LoVo (cell line): ENCODE data around the gene SLX1B.
"Not testable (repeated sequence)": the region's sequence is repeated elsewhere in the genome, so short reads cannot be mapped to it uniquely, and the experiment has no call there.

Source experiments
- DNase-seq: peaks from one replicate; pipeline ENCODE4 v3.0.0-alpha.2; 2016; ENCODE audit warnings: low spot score

Gene SLX1B

DNA sequence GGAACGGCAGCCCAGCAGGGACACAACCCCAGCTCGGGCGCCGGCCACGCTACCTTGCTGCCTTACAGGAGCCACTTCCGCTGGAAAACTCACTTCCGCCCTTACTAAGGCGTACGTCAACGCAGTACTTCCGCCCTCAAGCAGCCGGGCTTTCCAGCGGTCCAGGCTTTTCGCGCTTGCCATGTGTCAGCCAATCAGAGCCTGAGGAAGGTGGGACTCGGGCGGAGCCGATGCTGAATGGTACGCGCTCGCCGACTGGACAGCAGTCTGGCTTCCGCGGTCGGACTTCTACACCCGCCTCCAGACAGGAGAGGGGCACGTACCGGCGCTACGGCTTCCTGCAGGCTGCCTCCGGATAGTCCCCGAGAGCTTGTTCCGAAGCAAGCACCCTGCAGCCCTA is at the start of gene SLX1B, which contains the start of gene BOLA2:
Gene SLX1B, plus strand, starts transcription at position 265 of the 400 bp plus-strand sequence.
Gene BOLA2, minus strand, starts transcription at position 83 of the 400 bp plus-strand sequence. CDS start 98 bp downstream, outside the sequence.
- DNase-seq = not testable (repeated sequence)

DNA sequence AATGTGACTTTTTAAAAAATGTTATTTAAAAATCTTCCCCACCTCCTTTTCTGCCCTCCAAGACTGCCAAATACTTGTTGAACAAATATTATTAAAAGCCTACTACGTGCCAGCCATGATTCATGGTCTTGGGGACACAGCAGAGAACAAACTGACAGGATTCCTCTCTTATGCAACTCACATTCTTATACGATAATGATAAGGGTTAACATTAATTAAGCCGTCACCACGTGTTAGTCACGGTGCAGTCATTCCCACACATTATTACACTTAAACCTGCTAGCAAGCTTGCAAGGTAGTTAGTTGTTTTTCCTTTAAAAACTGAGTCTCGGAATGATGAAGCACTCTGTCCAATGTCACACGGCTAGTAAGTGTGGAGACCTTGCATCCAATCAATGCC is 49.1 kb upstream of the SLX1B start:
- DNase-seq = not testable (repeated sequence)

DNA sequence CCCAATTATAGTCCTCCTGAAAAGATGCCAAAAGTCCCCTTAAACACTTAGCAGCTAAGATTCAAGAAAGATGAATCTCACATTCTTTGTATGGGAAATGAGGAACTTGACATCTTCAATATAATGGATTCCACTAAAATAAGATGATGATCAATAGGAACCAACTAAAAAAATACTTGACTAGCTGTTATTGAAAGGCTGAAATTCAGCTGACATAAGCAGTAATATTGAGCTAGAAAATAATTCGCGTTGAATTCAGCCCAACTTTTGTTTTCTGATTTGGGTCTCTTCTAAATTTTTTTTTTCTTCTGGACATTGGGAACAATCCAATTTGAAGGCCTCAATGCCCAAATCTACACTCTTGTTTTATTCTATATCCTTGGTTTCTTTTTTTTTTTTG is 30.7 kb upstream of the SLX1B start:
- DNase-seq = not testable (repeated sequence)

DNA sequence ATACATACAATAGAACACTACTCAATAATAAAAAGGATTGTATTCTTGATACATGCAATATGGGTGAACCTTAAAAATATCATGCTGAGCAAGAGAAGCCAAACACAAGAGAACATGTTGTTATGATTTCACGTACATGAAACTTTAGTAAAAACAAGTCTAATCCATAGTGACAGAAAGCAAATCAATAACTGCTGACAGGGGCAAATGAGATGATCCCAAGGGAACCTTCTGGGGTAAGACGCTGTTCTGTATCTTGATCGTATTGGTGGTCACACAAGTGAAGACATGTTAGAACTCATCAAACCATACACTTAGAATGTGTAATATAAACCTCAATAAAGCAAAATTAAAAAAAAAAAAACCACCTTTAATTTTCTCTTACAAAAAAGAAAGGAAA is 28.9 kb upstream of the SLX1B start:
- not testable (repeated sequence) for DNase-seq

DNA sequence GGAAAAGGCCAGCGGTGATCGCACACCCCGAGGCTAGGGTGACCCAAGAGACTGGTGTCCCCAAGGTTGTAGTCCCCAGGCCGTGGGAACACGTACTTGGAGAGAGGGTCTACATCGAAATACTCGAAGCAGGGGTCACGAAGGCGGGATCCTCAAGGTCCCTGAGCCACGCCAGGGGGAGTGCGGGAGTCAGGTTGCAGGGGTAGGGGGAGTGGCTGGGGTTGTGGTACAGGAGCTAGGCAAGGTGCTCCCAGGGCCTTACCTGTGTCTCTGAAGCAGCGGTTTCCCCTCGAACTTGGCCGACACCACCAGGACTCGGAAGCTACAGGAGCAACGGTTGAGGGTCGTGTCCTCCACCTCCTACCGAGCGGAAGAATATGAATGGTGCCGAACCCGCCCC is 579 bp upstream of the SLX1B start:
- not testable (repeated sequence) for DNase-seq

DNA sequence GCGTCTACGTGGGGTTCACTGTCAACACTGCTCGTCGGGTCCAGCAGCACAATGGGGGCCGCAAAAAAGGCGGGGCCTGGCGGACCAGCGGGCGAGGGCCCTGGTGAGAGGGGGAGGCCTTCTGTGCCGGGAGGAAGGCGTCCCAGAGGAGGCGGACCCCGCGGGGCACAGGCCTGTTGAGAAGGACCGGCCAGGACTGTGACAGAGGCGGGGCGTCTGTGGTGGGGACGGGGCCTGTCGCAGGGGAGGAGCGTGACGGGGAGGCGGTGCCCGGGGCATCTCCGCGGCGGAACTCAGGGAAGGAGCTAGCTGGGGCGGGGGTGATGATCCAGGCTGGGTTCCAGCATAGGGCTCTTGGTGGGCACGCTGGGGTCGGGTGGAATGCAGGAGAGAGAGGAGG is 495 bp downstream of the SLX1B start:
- DNase-seq = not testable (repeated sequence)

DNA sequence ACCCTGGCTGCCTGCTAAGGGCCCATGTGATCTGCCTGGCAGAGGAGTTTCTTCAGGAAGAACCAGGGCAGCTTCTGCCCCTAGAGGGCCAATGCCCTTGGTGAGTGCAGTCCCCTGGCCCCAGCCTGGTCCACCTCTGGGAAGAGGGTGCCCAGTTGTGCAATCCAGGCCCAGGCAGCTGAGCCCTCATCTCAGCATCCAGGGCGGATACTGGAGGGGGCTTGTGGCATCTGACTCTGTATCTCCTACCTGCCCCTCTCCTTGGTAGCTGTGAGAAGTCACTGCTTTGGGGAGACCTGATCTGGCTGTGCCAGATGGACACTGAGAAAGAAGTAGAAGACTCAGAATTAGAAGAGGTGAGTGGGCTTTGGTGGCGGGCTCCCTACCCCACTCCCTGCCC is 3.3 kb downstream of the SLX1B start:
- not testable (repeated sequence) for DNase-seq

DNA sequence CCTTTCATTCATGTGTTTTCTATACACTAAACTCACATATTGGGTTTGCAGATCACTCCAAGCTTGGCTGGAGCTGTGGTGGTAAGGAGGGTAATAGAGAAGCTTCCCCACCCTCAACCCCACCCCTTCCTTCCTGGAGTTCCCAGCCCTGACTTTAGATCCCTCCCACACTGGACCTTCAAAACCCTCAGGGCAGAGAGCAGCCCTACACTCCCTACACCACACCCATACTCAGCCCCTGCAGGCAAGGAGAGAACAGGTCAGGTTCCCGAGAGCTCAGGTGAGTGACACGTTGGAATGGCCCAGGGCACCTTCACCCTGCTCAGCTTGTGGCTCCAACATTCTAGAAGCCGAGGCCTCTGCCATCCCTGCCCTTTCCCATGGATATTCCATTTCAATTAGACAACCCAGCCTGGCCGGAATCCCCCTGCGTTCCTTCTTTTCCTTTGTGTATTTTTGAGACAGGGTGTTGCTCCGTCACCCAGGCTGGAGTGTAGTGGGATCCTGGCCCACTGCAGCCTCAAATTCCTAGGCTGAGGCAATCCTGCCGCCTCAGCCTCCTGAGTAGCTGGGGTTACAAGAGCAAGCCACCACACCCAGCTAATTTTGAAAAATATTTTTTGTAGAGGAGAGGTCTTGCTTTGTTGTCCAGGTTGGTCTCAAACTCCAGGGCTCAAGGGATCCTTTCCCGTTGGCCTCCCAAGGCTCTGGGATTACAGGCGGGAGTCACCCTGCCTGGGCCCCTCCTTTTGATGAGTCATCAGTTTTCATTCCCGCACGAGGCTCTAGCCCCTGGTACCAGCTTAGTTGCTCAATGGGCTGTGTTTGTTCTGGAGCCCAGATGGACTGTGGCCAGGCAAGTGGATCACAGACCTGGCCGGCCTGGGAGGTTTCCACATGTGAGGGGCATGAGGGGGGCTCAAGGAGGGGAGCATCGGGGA is 5.6 kb downstream of the SLX1B start, which contains the start of gene SULT1A4:
Gene SULT1A4, plus strand, starts transcription at position 208 of the 941 bp plus-strand sequence. CDS start 1,473 bp downstream, outside the sequence.
- DNase-seq = not testable (repeated sequence)

DNA sequence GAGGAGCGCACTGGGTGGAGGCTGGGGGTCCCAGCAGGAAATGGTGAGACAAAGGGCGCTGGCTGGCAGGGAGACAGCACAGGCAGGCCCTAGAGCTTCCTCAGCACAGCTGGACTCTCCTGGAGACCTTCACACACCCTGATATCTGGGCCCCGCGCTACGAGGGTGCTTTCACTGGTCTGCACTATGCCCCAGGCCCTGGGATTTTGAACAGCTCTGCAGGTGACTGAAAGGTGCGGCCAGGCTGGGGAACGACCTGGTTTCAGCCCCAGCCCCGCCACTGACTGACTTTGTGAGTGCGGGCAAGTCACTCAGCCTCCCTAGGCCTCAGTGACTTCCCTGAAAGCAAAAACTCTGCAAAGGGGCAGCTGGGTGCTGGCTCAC is 6.3 kb downstream of the SLX1B start:
- DNase-seq = not testable (repeated sequence)

DNA sequence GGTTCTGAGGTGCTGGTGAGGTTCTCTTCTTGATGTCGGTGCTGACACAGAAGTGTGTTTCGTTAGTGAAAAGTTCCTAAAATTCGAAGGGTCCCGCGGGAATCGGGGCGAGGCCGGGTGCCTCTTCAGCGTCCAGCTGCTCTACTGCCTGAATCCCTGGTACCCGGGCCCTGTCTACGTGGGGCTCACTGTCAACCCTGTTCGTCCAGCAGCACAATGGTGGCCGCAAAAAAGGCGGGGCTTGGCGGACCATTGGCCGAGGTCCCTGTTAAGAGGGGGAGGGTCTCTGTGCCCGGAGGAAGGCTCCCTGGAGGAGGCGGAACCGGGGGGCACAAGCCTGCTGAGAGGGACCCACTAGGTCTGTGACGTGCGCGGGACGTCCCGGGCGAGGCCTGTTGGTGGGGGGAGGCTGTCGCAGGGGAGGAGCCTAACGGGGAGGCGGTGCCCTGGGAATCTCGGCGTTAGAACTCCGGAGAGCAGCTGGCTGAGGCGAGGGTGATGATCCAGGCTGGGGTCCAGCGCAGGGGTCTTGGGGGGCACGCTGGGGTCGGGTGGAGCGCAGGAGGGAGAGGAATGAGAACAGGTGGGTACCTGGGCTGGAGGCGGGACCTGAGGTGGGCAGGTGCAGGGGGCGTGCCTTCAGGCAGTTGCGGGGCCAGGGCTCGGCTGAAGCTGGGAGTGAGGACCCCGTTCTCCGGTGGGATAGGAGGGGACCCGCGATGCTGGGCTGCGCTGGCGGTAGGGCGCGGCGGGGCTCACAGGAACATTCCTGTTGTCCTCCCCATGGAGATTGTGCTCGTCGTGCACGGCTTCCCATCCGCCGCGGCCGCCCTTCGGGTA is 11.9 kb downstream of the SLX1B start:
- not testable (repeated sequence) for DNase-seq

DNA sequence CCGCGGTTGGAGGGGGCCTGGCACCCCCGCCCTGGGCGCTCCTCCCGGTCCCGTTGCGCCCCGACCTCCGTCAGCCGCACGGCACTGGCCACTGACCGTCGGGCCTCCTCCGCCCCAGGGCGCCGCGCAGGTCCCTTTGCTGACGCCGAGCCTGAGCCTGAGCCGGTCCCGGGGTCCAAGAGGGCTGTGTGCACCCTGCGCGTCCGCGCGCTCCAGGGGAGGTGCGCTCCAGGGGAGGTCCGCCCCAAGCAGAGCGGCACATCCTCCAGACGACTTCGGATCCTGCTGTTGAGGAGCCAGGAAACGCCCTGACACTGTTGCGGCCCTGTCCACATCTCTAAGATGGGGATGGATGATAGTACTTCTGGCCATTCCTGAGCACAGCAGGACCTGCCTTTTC is 12.6 kb downstream of the SLX1B start:
- not testable (repeated sequence) for DNase-seq

DNA sequence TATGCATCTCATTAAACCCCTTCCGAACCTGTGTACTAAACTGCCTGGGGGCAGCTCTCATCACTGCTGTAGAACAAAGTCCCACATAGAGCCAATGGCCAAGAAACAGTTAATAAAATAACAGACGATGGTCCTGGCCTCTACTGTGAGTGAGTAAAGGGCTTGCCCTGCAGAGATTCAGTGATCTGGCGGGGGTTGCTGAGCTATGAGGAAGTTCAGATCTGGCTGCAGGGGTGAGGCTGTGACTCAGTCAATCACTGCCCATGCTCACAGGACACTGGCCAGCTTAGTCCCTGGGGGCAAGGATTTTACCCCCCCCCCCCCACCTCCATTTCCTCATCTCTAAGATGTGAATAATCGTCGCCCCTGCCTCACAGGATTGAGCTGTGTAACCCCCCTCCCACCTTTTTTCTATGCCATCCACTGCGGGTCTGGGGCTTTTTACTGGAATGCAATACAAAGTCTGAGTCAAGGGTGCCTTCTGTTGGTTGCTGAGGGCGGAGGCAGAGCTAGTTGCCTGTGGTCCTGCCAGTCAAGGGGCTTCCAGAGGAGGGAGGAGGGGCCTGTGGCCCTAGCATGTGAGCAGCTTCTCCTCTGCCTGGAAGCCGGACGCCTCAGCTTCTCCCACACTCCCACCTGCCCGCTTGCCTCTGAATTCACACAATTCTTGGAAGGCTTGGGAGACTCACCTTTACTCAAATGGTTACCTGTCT is 13.5 kb downstream of the SLX1B start:
- DNase-seq = not testable (repeated sequence)

DNA sequence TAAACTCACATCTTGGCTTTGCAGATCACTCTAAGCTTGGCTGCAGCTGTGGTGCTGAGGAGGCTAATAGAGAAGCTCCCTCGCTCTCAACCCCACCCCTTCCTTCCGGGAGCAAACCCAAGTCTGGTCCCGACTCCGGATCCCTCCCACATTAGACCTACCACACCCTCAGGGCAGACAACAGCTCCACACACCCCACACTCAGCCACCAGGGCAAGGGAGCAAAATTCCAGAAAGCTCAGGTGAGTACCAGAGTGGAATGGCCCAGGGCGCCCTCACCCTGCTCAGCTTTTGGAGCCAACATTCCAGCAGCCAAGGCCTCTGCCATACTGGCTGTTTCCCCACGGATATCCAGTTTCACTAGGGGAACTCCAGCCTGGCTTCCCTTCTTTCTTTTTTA is 15.3 kb downstream of the SLX1B start:
- not testable (repeated sequence) for DNase-seq

DNA sequence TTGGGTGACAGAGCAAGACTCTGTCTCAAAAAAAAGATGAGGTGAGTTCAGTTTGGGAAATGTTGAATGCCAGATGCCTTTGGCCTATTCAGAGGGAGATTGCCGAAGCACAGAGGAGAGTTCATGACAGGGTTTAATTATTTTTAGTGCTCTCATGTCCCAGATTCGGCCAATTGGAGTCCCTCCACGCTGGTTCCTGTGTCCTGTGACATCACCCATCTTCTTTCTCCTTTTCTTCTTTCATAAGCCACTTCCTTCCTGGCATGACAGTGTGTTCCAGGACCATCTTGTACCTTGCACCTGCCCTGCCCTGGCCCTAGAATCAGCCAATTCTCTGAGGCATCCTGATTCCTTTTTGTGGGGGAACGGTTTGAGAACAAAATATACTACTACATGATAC is 17.7 kb downstream of the SLX1B start:
- DNase-seq = not testable (repeated sequence)

DNA sequence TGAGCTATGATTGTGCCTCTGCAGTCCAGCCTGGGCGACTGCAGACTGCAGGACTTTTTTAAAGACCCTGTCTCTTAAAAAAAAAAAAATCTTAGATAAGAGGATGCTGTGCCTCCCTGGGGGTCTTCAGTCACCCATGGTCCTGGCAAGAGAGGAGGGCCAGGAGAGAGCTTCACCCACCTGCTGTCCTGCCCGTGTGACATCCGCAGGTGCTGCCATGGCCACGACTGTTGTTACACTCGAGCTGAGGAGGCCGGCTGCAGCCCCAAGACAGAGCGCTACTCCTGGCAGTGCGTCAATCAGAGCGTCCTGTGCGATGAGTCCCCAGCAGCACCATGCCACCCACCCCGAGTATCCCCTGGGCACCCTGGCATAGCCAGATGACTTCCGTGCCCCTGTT is 27.9 kb downstream of the SLX1B start:
- not testable (repeated sequence) for DNase-seq

DNA sequence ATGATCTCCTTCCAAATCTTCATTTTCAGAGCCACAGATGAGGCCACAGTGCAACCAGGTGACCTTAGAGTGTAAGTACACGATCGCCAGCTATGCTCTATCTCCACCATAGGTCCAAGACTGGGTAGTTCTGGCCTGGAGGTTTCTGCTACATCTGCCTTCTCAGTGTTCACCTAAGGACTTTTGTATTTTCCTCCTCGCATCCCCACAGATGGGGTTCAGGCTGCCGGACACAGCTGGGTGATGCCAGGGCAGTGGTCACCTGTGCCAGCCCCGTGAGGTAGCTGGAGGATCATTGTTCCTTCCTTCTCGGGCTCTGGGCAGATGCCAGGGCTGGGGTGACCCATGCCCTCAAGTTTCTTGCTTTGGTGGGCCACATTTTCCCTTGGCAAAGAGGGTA is 52.0 kb downstream of the SLX1B start, which contains the start of gene NPIPB12:
Gene NPIPB12, minus strand, starts transcription at position 101 of the 400 bp plus-strand sequence.
- not testable (repeated sequence) for DNase-seq
